GM13976 (cell line): ENCODE measurements around the gene SCUBE3.

Experiments used
- DNase-seq: peaks from one replicate; pipeline ENCODE4 v3.0.0; 2012; ENCODE audit warnings: low spot score
- CTCF ChIP-seq: IDR thresholded peaks from 2 replicates; pipeline ENCODE4 v1.5.1; 2012; ENCODE audit warnings: borderline replicate concordance, mild to moderate bottlenecking; ENCODE audit not compliant: insufficient read depth; ENCODE audit errors: extremely low read depth, missing control alignments, control extremely low read depth
- in situ Hi-C: fragments of 300-500 bp; cut with MboI; formaldehyde crosslinking; loops from one replicate; pipeline ENCODE4 v1.12.0; 2022; ENCODE audit warnings: low sequenced_read_pairs, mixed read lengths, inconsistent platforms; ENCODE audit not compliant: unreplicated experiment

Gene SCUBE3

GRCh38 chr6:35167505-35167904 is 46.3 kb upstream of the SCUBE3 start:
- no peak for TF ChIP-seq CTCF
- DNase-seq, result no peak
- in situ Hi-C loops, result no loop called here

- TF ChIP-seq CTCF, result no peak
- no peak for DNase-seq
- in situ Hi-C loops, result no loop called here
Measured at GRCh38 chr6:35168461-35168861, 45.3 kb upstream of the SCUBE3 start.

GRCh38 chr6:35170166-35170565 is 43.6 kb upstream of the SCUBE3 start:
- in situ Hi-C loops, result no loop called here
- no peak for DNase-seq
- no peak for TF ChIP-seq CTCF

GRCh38 chr6:35170891-35171290 is 42.9 kb upstream of the SCUBE3 start:
- in situ Hi-C loops, result no loop called here
- DNase-seq, result no peak
- no peak for TF ChIP-seq CTCF

- in situ Hi-C loops, result no loop called here
- no peak for TF ChIP-seq CTCF
- DNase-seq, result no peak
Measured at GRCh38 chr6:35173044-35173426, 40.7 kb upstream of the SCUBE3 start.

- no peak for DNase-seq
- in situ Hi-C loops, result no loop called here
- no peak for TF ChIP-seq CTCF
Measured at GRCh38 chr6:35173427-35174087, 40.2 kb upstream of the SCUBE3 start.
